SHP77 (cell line): ENCODE measurements around the gene AGTRAP.

Experiments
- DNase-seq, 2 experiments: peaks; one replicate each; lab custom pipeline; 2025; lab: John Stamatoyannopoulos, UW

AGTRAP gene

GRCh38 chr1:11800391-11800755 lies 64.4 kb downstream of the AGTRAP start:
- DNase-seq = no peak
